ENCODE results near the gene TEP1.
"Not testable (repeated sequence)": the region's sequence is repeated elsewhere in the genome, so short reads cannot be mapped to it uniquely, and the experiment has no call there.

Gene TEP1

GRCh38 chr14:20412876-20413743, at the start of gene TEP1:
TSS of gene TEP1 (minus strand) at chr14:20413501. CDS start at chr14:20408439, 5,062 bp downstream.
- DNase-seq (ENCODE audit: low read depth, low spot score): peak; percentile 50

GRCh38 chr14:20461225-20462141, 48.2 kb upstream of the TEP1 start, which contains the start of gene PIP4P1:
TSS of gene PIP4P1 (minus strand) at chr14:20461434. CDS start at chr14:20461325, 109 bp downstream.
- peak; percentile 100 for DNase-seq (ENCODE audit: low read depth, low spot score)

- DNase-seq (ENCODE audit: low read depth, low spot score): no peak
Observed at GRCh38 chr14:20460458-20461224, 47.3 kb upstream of the TEP1 start.

GRCh38 chr14:20458031-20458789, 44.9 kb upstream of the TEP1 start:
- DNase-seq (ENCODE audit: low read depth, low spot score): no peak

GRCh38 chr14:20456971-20457370, 43.7 kb upstream of the TEP1 start:
- no peak for DNase-seq (ENCODE audit: low read depth, low spot score)

GRCh38 chr14:20455355-20456300, 42.3 kb upstream of the TEP1 start:
- no peak for DNase-seq (ENCODE audit: low read depth, low spot score)

- peak; percentile 97 for DNase-seq (ENCODE audit: low read depth, low spot score)
Observed at GRCh38 chr14:20454516-20455354, 41.4 kb upstream of the TEP1 start, which contains the start of the genes APEX1 and OSGEP. TSS of gene APEX1 (plus strand) at chr14:20455226. CDS start at chr14:20455646, 420 bp downstream. TSS of gene OSGEP (minus strand) at chr14:20454812. CDS start at chr14:20454683, 129 bp downstream.

- DNase-seq (ENCODE audit: low read depth, low spot score): not testable (repeated sequence)
Observed at GRCh38 chr14:20452831-20453230, 39.5 kb upstream of the TEP1 start.

GRCh38 chr14:20446889-20447288, 33.6 kb upstream of the TEP1 start:
- DNase-seq (ENCODE audit: low read depth, low spot score): no peak

- not testable (repeated sequence) for DNase-seq (ENCODE audit: low read depth, low spot score)
Observed at GRCh38 chr14:20443650-20444049, 30.3 kb upstream of the TEP1 start.

- DNase-seq (ENCODE audit: low read depth, low spot score): no peak
Observed at GRCh38 chr14:20441461-20441860, 28.2 kb upstream of the TEP1 start.

- no peak for DNase-seq (ENCODE audit: low read depth, low spot score)
Observed at GRCh38 chr14:20440882-20441281, 27.6 kb upstream of the TEP1 start.

- no peak for DNase-seq (ENCODE audit: low read depth, low spot score)
Observed at GRCh38 chr14:20440465-20440864, 27.2 kb upstream of the TEP1 start.

- no peak for DNase-seq (ENCODE audit: low read depth, low spot score)
Observed at GRCh38 chr14:20438664-20439063, 25.4 kb upstream of the TEP1 start.

GRCh38 chr14:20436363-20436755, 23.1 kb upstream of the TEP1 start:
- no peak for DNase-seq (ENCODE audit: low read depth, low spot score)

GRCh38 chr14:20435582-20436362, 22.5 kb upstream of the TEP1 start, which contains the start of gene KLHL33:
TSS of gene KLHL33 (minus strand) at chr14:20436166. CDS start at chr14:20435811, 355 bp downstream.
- DNase-seq (ENCODE audit: low read depth, low spot score): no peak
